ENCODE data around the gene PI4K2A. TPM values are rescaled to one million over a fixed set of nuclear protein-coding genes. Genes with fewer than 3 reads are reported as not detected.

PI4K2A gene
- total RNA-seq, 3 donors from 2014 or later = 11.2 to 13.7 (median 11.7) TPM

DNA sequence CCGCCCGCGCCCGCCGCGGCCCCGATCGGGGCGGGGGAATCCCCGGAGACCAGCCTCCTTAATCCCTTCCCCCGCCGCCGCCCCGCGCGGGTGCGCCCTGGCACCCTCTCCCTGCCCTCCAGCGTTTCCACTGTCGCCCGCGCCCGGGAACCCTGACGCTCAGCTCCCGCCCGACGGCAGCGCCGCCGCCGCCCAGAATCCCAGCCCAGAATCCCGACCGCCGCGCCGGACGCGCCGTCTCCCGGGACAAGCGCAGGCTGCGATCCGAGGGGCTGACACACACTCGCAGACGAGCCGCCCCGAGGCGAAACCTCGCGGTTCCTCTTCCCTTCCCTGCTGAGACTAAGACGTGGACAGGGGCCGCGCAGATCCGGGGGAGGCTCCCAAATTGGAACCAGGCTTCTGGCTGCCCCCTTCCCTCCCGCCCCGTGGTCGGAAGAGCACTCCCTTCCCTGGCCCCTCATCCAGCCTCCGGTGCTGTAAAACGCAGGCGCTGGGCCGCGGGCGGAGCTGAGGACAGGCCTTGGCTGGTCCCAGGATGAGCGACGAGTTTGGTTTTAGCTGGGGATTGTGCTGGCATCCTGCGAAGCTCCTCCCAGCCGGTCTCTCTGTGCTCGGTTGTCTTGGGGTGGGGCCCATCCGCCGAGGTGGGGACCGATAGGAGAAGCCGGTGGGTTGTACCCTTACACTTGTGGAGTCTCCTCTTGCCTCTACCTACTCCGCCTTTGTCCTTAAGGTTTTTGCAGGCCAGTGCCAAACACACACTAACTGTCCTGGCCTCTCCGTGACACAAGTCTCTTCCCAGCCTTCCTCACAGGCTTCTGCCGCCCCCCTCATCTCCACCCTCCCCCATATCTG lies 74.2 kb downstream of the PI4K2A start:
- ATAC-seq (peak; percentile 58), DNase-seq (peak; percentile 76 to 79 (median 78))
- intact Hi-C loops (cut with DNase I, micrococcal nuclease) = no loop called here
- Histone ChIP-seq H3K9me3 (no peaks in the 10 kb centered on the region), H3K4me1 (ENCODE audit: low read depth) (peaks cover 48% of the 10 kb centered on the region), H3K4me3 (peak overlapping the region; percentile 25), H3K36me3 (ENCODE audit: low read depth) (no peaks in the 10 kb centered on the region)
- TF ChIP-seq CTCF (IDR thresholded peaks at IDR 0.05) = no peak

DNA sequence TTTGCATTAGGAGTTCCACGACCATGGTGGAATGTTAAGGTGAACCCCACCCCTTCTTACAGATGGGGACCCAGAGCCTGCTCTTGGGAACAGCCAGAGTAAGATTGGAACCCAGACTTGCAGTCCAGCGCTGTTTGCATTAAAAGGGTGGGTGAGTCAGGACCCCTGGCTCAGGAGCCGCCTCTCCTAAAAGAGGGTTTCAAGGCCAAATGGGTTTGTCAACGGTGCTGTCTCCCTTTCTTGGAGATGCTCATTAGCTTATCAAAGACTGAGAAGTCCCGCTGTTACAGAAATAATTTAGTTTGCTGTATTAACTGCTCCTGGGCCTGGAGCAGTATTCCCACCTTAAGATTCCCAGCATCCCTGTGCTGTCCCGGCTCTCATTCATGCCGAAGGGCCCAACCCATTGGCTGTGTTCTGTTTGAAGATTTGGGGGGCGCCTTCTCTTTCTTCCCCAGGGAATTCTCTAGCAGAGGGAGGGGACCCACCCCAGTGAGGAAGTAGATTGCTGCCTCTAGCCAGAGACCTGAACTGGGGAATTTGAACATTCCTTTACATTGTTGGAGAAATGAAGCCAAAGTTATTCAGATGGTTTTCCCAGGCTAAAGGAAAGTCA lies 74.9 kb downstream of the PI4K2A start:
- TF ChIP-seq CTCF (IDR thresholded peaks at IDR 0.05) = no peak
- intact Hi-C loops (cut with DNase I, micrococcal nuclease) = no loop called here
- Histone ChIP-seq H3K4me1 (ENCODE audit: low read depth) (peaks cover 54% of the 10 kb centered on the region), H3K4me3 (no peak overlapping the region), H3K9me3 (no peaks in the 10 kb centered on the region), H3K36me3 (ENCODE audit: low read depth) (no peaks in the 10 kb centered on the region)
- DNase-seq (no peak), ATAC-seq (no peak)

DNA sequence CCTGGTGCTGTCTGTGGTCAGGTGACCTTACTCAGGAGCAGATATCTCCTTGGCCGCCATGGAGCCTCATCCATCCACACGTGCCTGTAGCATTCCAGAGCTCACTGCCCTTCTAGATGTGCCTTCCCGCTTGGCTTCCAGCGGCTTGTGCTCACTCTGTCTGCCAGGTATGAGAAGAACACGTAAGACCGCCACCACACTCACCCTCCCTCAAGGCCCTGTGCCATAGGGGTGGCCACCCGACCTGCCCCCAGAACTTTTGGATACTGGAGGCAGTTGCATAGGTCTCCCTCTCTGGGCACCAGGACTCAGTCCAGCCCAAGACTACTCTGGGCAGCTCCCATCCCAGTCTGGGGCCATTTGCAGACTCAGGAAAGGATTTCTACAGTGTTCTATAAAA lies 77.2 kb downstream of the PI4K2A start:
- DNase-seq (no peak), ATAC-seq (no peak)
- peaks cover 66% of the 10 kb centered on the region for H3K4me1 ChIP-seq (ENCODE audit: low read depth)
- no peaks in the 10 kb centered on the region for H3K36me3 ChIP-seq (ENCODE audit: low read depth)
- H3K9me3 ChIP-seq = no peaks in the 10 kb centered on the region
- no peak for TF ChIP-seq CTCF (IDR thresholded peaks at IDR 0.05)
- intact Hi-C loops (cut with DNase I, micrococcal nuclease) = no loop called here
- H3K4me3 ChIP-seq = no peak overlapping the region

DNA sequence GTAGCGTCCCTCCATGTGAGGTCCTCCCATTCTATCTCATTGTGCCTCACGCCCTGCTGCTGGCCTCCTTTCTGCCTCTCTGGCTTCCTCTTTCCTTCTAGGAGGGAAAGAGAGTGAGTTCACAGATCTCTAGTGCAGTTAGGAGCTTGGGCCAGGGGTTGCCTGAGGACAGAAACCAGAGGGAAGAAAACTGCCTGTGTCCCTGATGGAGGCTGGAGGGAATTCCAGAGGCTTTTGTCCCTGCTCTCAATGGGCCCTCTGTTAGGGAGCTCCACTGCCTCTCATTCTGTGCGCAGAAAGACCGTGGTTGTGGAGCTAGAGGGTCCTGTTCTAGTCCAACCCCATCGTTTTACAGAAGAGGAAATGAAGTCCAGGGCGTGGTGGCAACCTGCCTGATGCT lies 77.7 kb downstream of the PI4K2A start:
- intact Hi-C loops (cut with DNase I, micrococcal nuclease) = no loop called here

GRCh38 chr10:97718659-97719142 lies 78.2 kb downstream of the PI4K2A start:
- intact Hi-C loops (cut with DNase I, micrococcal nuclease) = no loop called here
- DNase-seq = peak; percentile 89 to 97 (median 90)
- no peak for TF ChIP-seq CTCF (IDR thresholded peaks at IDR 0.05)
- peaks cover 64% of the 10 kb centered on the region for H3K4me1 ChIP-seq (ENCODE audit: low read depth)
- no peaks in the 10 kb centered on the region for H3K9me3 ChIP-seq
- H3K4me3 ChIP-seq = no peak overlapping the region
- ATAC-seq = peak; percentile 77
- H3K36me3 ChIP-seq (ENCODE audit: low read depth) = no peaks in the 10 kb centered on the region

More for the DNA sequence above, 77.7 kb downstream of the PI4K2A start:
- ATAC-seq (no peak), DNase-seq (no peak)
- Histone ChIP-seq H3K9me3 (no peaks in the 10 kb centered on the region), H3K36me3 (ENCODE audit: low read depth) (no peaks in the 10 kb centered on the region), H3K4me1 (ENCODE audit: low read depth) (peaks cover 66% of the 10 kb centered on the region), H3K4me3 (no peak overlapping the region)
- no peak for TF ChIP-seq CTCF (IDR thresholded peaks at IDR 0.05)

All from mucosa of descending colon (tissue), 3 donors.